ENCODE results near the gene RNF32.

DNA sequence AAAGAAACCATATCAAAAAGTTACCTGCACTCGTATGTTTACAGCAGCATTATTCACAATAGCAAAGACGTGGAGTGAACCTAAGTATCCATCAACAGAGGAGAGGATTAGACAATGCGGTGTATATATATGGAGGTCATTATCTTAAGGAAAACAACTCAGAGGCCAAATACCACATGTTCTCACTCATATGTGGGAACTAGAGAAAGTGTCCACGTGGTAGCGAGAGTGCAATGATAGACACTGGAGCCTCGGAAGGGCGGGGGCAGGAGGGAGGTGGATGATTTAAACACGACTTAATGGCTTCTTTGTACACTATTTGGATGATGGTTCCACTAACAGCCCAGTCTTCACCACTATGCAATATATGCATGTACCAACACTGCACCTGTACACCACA, 40.1 kb upstream of the RNF32 start:
- TF ChIP-seq POLR2A (IDR thresholded peaks at IDR 0.05) (no peak), CTCF (IDR thresholded peaks at IDR 0.05) (no peak)
